A549 (cell line): ENCODE data around the gene RNF44.

ENCODE experiments used
- CBX2 ChIP-seq: fragments of 200-600 bp; sonication (generic); IDR thresholded peaks from 2 replicates; pipeline ENCODE4 v1.6.1; 2016; ENCODE audit warnings: low read depth, mild to moderate bottlenecking, borderline replicate concordance
- ELK1 ChIP-seq: fragments of 150-350 bp; IDR thresholded peaks from 2 replicates; pipeline ENCODE4 v1.6.1; 2014; ENCODE audit warnings: low read depth, mild to moderate bottlenecking, low read length
- EP300 ChIP-seq, 2 experiments: fragments of >200 bp; sonication (Bioruptor Twin); formaldehyde crosslinking; IDR thresholded peaks; 2 replicates in 1 of 2; 3 replicates in 1 of 2; pipeline ENCODE4 v1.6.1; 2016 to 2017
- FOSL2 ChIP-seq, 2 experiments: fragments of 450-650 bp in 1 of 2; fragments of >200 bp in 1 of 2; sonication (Bioruptor Twin) in 1 of 2; formaldehyde crosslinking; IDR thresholded peaks; 2 replicates each; pipeline versions ENCODE4 v1.5.0 to v1.6.1; 2016 to 2020; ENCODE audit warnings: mild to moderate bottlenecking in 1 of 2, moderate library complexity in 1 of 2
- NR3C1 ChIP-seq: fragments of >200 bp; sonication (Bioruptor Twin); formaldehyde crosslinking; IDR thresholded peaks from 3 replicates; pipeline ENCODE4 v1.6.1; 2017
- PHF8 ChIP-seq: fragments of 200-600 bp; sonication (generic); IDR thresholded peaks from 2 replicates; pipeline ENCODE4 v1.6.1; 2016; ENCODE audit warnings: low read depth, mild to moderate bottlenecking, antibody characterized with exemption, moderate library complexity, borderline replicate concordance
- POLR2A ChIP-seq: IDR thresholded peaks from 2 replicates; pipeline ENCODE4 v1.6.1; 2012; ENCODE audit warnings: mild to moderate bottlenecking, low read length
- RFX5 ChIP-seq: fragments of 450-650 bp; IDR thresholded peaks from 2 replicates; pipeline ENCODE4 v1.7.1; 2014; ENCODE audit warnings: antibody characterized with exemption, mild to moderate bottlenecking, moderate library complexity
- SREBF2 ChIP-seq: fragments of 450-650 bp; IDR thresholded peaks from 2 replicates; pipeline ENCODE4 v1.6.1; 2014; ENCODE audit warnings: mild to moderate bottlenecking, moderate library complexity
- TF ChIP-seq, protein P1 (sequence below): fragments of >200 bp; sonication (Bioruptor Twin); formaldehyde crosslinking; IDR thresholded peaks from 3 replicates; pipeline ENCODE4 v1.5.1; 2016

- TF ChIP-seq NR3C1 (no peak), CBX2 (no peak), POLR2A (no peak), PHF8 (no peak), SREBF2 (no peak), FOSL2 (IDR thresholded peaks at IDR 0.05) (no peak), FOSL2 (CRISPR knock-in tag; IDR thresholded peaks at IDR 0.05) (no peak), ELK1 (no peak), RFX5 (no peak), EP300 (IDR thresholded peaks at IDR 0.05) (no peak)
- TF ChIP-seq, protein P1, sequence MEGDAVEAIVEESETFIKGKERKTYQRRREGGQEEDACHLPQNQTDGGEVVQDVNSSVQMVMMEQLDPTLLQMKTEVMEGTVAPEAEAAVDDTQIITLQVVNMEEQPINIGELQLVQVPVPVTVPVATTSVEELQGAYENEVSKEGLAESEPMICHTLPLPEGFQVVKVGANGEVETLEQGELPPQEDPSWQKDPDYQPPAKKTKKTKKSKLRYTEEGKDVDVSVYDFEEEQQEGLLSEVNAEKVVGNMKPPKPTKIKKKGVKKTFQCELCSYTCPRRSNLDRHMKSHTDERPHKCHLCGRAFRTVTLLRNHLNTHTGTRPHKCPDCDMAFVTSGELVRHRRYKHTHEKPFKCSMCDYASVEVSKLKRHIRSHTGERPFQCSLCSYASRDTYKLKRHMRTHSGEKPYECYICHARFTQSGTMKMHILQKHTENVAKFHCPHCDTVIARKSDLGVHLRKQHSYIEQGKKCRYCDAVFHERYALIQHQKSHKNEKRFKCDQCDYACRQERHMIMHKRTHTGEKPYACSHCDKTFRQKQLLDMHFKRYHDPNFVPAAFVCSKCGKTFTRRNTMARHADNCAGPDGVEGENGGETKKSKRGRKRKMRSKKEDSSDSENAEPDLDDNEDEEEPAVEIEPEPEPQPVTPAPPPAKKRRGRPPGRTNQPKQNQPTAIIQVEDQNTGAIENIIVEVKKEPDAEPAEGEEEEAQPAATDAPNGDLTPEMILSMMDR = no peak
Measured at GRCh38 chr5:176533894-176534611, 3.1 kb downstream of the RNF44 start.
